ENCODE results near the gene C6orf62. TPM values are rescaled to one million over a fixed set of nuclear protein-coding genes. Genes with fewer than 3 reads are reported as not detected.

C6orf62 gene
- total RNA-seq, 1 donor from 2014 or later, result 155 TPM

GRCh38 chr6:24658573-24659560 lies 60.1 kb downstream of the C6orf62 start:
- DNase-seq, result no peak
- H3K4me1 Mint-ChIP-seq (ENCODE audit: low read depth, unreplicated experiment), result peaks cover 24% of the 10 kb centered on the region
- H3K27me3 Mint-ChIP-seq (ENCODE audit: unreplicated experiment), result peaks cover 2% of the 10 kb centered on the region
- no peak for TF ChIP-seq CTCF (IDR thresholded peaks at IDR 0.05; ENCODE audit: partially characterized antibody, unreplicated experiment)
- H3K27ac Mint-ChIP-seq (ENCODE audit: unreplicated experiment), result no peak overlapping the region
- H3K9me3 Mint-ChIP-seq (ENCODE audit: unreplicated experiment), result peaks cover 3% of the 10 kb centered on the region
- no peak overlapping the region for H3K4me3 Mint-ChIP-seq (ENCODE audit: unreplicated experiment)
- H3K36me3 Mint-ChIP-seq (ENCODE audit: unreplicated experiment), result no peaks in the 10 kb centered on the region

- TF ChIP-seq CTCF (IDR thresholded peaks at IDR 0.05; ENCODE audit: partially characterized antibody, unreplicated experiment), result no peak
Measured at GRCh38 chr6:24655215-24655614, 63.7 kb downstream of the C6orf62 start.

More at GRCh38 chr6:24655215-24655614, 63.7 kb downstream of the C6orf62 start:
- no peak overlapping the region for H3K4me3 Mint-ChIP-seq (ENCODE audit: unreplicated experiment)
- H3K4me1 Mint-ChIP-seq (ENCODE audit: low read depth, unreplicated experiment), result peaks cover 9% of the 10 kb centered on the region
- H3K27me3 Mint-ChIP-seq (ENCODE audit: unreplicated experiment), result peaks cover 2% of the 10 kb centered on the region
- H3K9me3 Mint-ChIP-seq (ENCODE audit: unreplicated experiment), result no peaks in the 10 kb centered on the region
- no peaks in the 10 kb centered on the region for H3K36me3 Mint-ChIP-seq (ENCODE audit: unreplicated experiment)
- no peak for DNase-seq
- no peak overlapping the region for H3K27ac Mint-ChIP-seq (ENCODE audit: unreplicated experiment)

Other genes with a start within 250 kb of the C6orf62 start
- 2.0 TPM for gene GPLD1, start 229.6 kb downstream of the C6orf62 start, total RNA-seq (ENCODE audit: unreplicated experiment)
- 1.2 TPM for gene ALDH5A1, start 224.2 kb downstream of the C6orf62 start, total RNA-seq (ENCODE audit: unreplicated experiment)
- 1.8 TPM for gene KIAA0319, start 73.0 kb downstream of the C6orf62 start, total RNA-seq (ENCODE audit: unreplicated experiment)
- 56.9 TPM for gene TDP2, start 52.3 kb downstream of the C6orf62 start, total RNA-seq (ENCODE audit: unreplicated experiment)
- 25.3 TPM for gene ACOT13, start 52.1 kb downstream of the C6orf62 start, total RNA-seq (ENCODE audit: unreplicated experiment)
- gene GMNN, start 55.8 kb upstream of the C6orf62 start, total RNA-seq (ENCODE audit: unreplicated experiment), result 20.1 TPM
- gene ARMH2, start 79.8 kb upstream of the C6orf62 start, total RNA-seq (ENCODE audit: unreplicated experiment), result 0.54 TPM
- gene RIPOR2, start 216.8 kb upstream of the C6orf62 start, total RNA-seq (ENCODE audit: unreplicated experiment), result 82.2 TPM